HG02798 (cell line): ENCODE results near the gene EMILIN3.
A peak's percentile ranks its signal among the peaks of the same experiment; 100 is the strongest.
"Not testable (repeated sequence)": the region's sequence is repeated elsewhere in the genome, so short reads cannot be mapped to it uniquely, and the experiment has no call there.

ENCODE experiments used
- ATAC-seq: cut with Tn5 transposase; IDR thresholded peaks from one replicate; pipeline ENCODE4 v1.9.1; 2021; ENCODE audit warnings: mild to moderate bottlenecking; ENCODE audit not compliant: unreplicated experiment, poor library complexity

EMILIN3 gene

GRCh38 chr20:41329435-41330342, 36.9 kb downstream of the EMILIN3 start:
- ATAC-seq: no peak

GRCh38 chr20:41327178-41327577, 39.4 kb downstream of the EMILIN3 start:
- ATAC-seq: no peak

- no peak for ATAC-seq
Observed at GRCh38 chr20:41320976-41321375, 45.6 kb downstream of the EMILIN3 start.

GRCh38 chr20:41320441-41320840, 46.2 kb downstream of the EMILIN3 start:
- no peak for ATAC-seq

GRCh38 chr20:41318271-41318649, 48.4 kb downstream of the EMILIN3 start:
- no peak for ATAC-seq

GRCh38 chr20:41317546-41318270, 48.9 kb downstream of the EMILIN3 start, which contains the start of gene ZHX3:
Gene ZHX3 (minus strand): TSS chr20:41317731. CDS start chr20:41204916, 112,815 bp downstream.
- ATAC-seq: peak; percentile 99

- ATAC-seq: peak; percentile 62
Observed at GRCh38 chr20:41316602-41317545, 49.7 kb downstream of the EMILIN3 start.

- ATAC-seq: no peak
Observed at GRCh38 chr20:41316051-41316450, 50.6 kb downstream of the EMILIN3 start.

- ATAC-seq: no peak
Observed at GRCh38 chr20:41314386-41314785, 52.2 kb downstream of the EMILIN3 start.

- not testable (repeated sequence) for ATAC-seq
Observed at GRCh38 chr20:41312009-41312408, 54.6 kb downstream of the EMILIN3 start.
